Measurements from ENCODE around the gene ZNF213.

The ZNF213 gene

DNA sequence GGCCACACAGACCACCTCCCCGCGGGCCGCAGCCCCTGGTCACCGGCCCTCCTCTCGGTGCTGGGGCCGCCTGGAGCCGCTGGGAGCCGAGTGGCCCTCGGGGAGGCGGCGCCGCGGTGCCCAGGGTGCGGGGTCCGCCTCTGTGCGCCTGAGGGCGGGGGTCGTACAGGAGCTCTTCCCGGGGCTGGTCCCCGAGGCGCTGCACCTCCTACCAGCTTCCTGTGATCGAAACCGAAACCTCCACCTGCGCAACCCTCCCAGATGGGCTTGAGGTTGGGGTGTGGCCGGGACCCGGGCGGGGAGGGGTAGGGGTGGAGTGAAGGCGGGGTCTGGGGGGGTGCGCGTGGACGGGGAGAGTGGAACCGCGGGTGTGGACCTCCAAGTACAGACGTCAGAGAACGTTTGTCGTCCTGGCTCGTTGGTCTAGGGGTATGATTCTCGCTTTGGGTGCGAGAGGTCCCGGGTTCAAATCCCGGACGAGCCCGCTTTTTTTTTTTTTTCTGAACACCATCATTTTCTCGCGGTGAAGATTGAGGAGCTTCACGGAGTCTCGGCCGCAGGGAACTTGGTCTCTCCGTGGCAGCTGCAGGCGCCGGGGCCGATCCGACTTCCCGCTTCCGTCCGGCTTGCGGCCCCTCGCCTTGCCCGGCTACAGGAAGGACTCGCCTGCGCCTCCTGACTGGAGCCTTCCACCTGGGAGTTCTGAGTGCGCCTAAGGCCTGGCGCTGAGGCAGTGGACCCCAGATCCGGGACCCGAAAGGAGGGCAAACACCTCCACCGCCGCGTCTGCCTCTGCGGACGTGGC, 23.9 kb downstream of the ZNF213 start:
- Histone ChIP-seq H3K9me3 (ENCODE audit: insufficient read depth, low read depth, low read length) (no peaks in the 10 kb centered on the region), H3K27me3 (ENCODE audit: insufficient read depth, low read length, poor library complexity, severe bottlenecking) (no peaks in the 10 kb centered on the region), H3K9ac (ENCODE audit: low read depth, low read length, poor library complexity, severe bottlenecking) (peak overlapping the region; percentile 94), H3K9me2 (replicated peaks; ENCODE audit: low read depth, low read length) (no peaks in the 10 kb centered on the region), H2AFZ (ENCODE audit: low read length) (peak overlapping the region; percentile 84), H3K4me3 (ENCODE audit: low read length, poor library complexity, severe bottlenecking) (peak overlapping the region; percentile 94), H4K20me1 (ENCODE audit: insufficient read depth, low read length, poor library complexity, severe bottlenecking) (no peaks in the 10 kb centered on the region), H3K4me2 (ENCODE audit: low read depth, low read length, poor library complexity, severe bottlenecking) (peak overlapping the region; percentile 73), H3F3A (ENCODE audit: low read depth) (no peaks in the 10 kb centered on the region; the same call in 1 of the 2 replicates), H3K79me2 (ENCODE audit: insufficient read depth, low read length) (0 out of 2 replicates have a peak, but pooled peaks cover 3% of the 10 kb centered on the region), H3K36me3 (ENCODE audit: insufficient read depth, low read length) (no peaks in the 10 kb centered on the region), H3K4me1 (ENCODE audit: insufficient read depth, low read length, poor library complexity, severe bottlenecking) (peaks cover 5% of the 10 kb centered on the region)
- TF ChIP-seq, protein P1, sequence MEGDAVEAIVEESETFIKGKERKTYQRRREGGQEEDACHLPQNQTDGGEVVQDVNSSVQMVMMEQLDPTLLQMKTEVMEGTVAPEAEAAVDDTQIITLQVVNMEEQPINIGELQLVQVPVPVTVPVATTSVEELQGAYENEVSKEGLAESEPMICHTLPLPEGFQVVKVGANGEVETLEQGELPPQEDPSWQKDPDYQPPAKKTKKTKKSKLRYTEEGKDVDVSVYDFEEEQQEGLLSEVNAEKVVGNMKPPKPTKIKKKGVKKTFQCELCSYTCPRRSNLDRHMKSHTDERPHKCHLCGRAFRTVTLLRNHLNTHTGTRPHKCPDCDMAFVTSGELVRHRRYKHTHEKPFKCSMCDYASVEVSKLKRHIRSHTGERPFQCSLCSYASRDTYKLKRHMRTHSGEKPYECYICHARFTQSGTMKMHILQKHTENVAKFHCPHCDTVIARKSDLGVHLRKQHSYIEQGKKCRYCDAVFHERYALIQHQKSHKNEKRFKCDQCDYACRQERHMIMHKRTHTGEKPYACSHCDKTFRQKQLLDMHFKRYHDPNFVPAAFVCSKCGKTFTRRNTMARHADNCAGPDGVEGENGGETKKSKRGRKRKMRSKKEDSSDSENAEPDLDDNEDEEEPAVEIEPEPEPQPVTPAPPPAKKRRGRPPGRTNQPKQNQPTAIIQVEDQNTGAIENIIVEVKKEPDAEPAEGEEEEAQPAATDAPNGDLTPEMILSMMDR (conservative IDR thresholded peaks at IDR 0.05; ENCODE audit: low read length) = no peak
- TF ChIP-seq EZH2phosphoT487 (IDR thresholded peaks at IDR 0.05; ENCODE audit: borderline replicate concordance) = no peak

- TF ChIP-seq, protein P1 (conservative IDR thresholded peaks at IDR 0.05; ENCODE audit: low read length) = no peak
- TF ChIP-seq EZH2phosphoT487 (IDR thresholded peaks at IDR 0.05; ENCODE audit: borderline replicate concordance) = no peak
- H3K4me1 ChIP-seq (ENCODE audit: insufficient read depth, low read length, poor library complexity, severe bottlenecking) = peaks cover 14% of the 10 kb centered on the region
- no peak overlapping the region for H3K4me2 ChIP-seq (ENCODE audit: low read depth, low read length, poor library complexity, severe bottlenecking)
- no peaks in the 10 kb centered on the region for H3K9me2 ChIP-seq (replicated peaks; ENCODE audit: low read depth, low read length)
- H3K9ac ChIP-seq (ENCODE audit: low read depth, low read length, poor library complexity, severe bottlenecking) = no peak overlapping the region
- no peaks in the 10 kb centered on the region for H3K27me3 ChIP-seq (ENCODE audit: insufficient read depth, low read length, poor library complexity, severe bottlenecking)
- 0 out of 2 replicates have a peak, but pooled peaks cover 3% of the 10 kb centered on the region for H3K79me2 ChIP-seq (ENCODE audit: insufficient read depth, low read length)
- H2AFZ ChIP-seq (ENCODE audit: low read length) = no peak overlapping the region
- no peaks in the 10 kb centered on the region for H4K20me1 ChIP-seq (ENCODE audit: insufficient read depth, low read length, poor library complexity, severe bottlenecking)
- H3F3A ChIP-seq (ENCODE audit: low read depth) = no peaks in the 10 kb centered on the region; the same call in 1 of the 2 replicates
- no peak overlapping the region for H3K4me3 ChIP-seq (ENCODE audit: low read length, poor library complexity, severe bottlenecking)
- no peaks in the 10 kb centered on the region for H3K36me3 ChIP-seq (ENCODE audit: insufficient read depth, low read length)
- no peaks in the 10 kb centered on the region for H3K9me3 ChIP-seq (ENCODE audit: insufficient read depth, low read depth, low read length)
These were observed 26.6 kb downstream of the ZNF213 start for GRCh38 chr16:3161235-3162018.

- Histone ChIP-seq H3K36me3 (ENCODE audit: insufficient read depth, low read length) (no peaks in the 10 kb centered on the region), H3K4me2 (ENCODE audit: low read depth, low read length, poor library complexity, severe bottlenecking) (peak overlapping the region; percentile 20), H3K9ac (ENCODE audit: low read depth, low read length, poor library complexity, severe bottlenecking) (no peak overlapping the region), H2AFZ (ENCODE audit: low read length) (no peak overlapping the region), H3K79me2 (ENCODE audit: insufficient read depth, low read length) (0 out of 2 replicates have a peak, but pooled peaks cover 3% of the 10 kb centered on the region), H3K9me3 (ENCODE audit: insufficient read depth, low read depth, low read length) (no peaks in the 10 kb centered on the region), H3K4me1 (ENCODE audit: insufficient read depth, low read length, poor library complexity, severe bottlenecking) (peaks cover 14% of the 10 kb centered on the region), H3K9me2 (replicated peaks; ENCODE audit: low read depth, low read length) (no peaks in the 10 kb centered on the region), H3K27me3 (ENCODE audit: insufficient read depth, low read length, poor library complexity, severe bottlenecking) (no peaks in the 10 kb centered on the region), H3K4me3 (ENCODE audit: low read length, poor library complexity, severe bottlenecking) (no peak overlapping the region), H4K20me1 (ENCODE audit: insufficient read depth, low read length, poor library complexity, severe bottlenecking) (no peaks in the 10 kb centered on the region), H3F3A (ENCODE audit: low read depth) (no peaks in the 10 kb centered on the region)
- no peak for TF ChIP-seq EZH2phosphoT487 (IDR thresholded peaks at IDR 0.05; ENCODE audit: borderline replicate concordance)
- TF ChIP-seq, protein P1 (conservative IDR thresholded peaks at IDR 0.05; ENCODE audit: low read length) = no peak
These were observed 29.5 kb downstream of the ZNF213 start for GRCh38 chr16:3164121-3164991.
